ENCODE data around the gene ANKRD22.
A peak's percentile ranks its signal among the peaks of the same experiment; 100 is the strongest.

Gene ANKRD22

GRCh38 chr10:88831709-88832108 lies 19.9 kb downstream of the ANKRD22 start:
- no peak overlapping the region for H3K4me3 ChIP-seq (replicated peaks; ENCODE audit: low read depth, low read length)
- DNase-seq (ENCODE audit: extremely low read depth, low read depth), result no peak
- TF ChIP-seq CTCF (IDR thresholded peaks at IDR 0.05; ENCODE audit: low read depth, low read length, missing control alignments), result no peak

- no peak for DNase-seq (ENCODE audit: extremely low read depth, low read depth)
Observed at GRCh38 chr10:88830643-88831268, 20.9 kb downstream of the ANKRD22 start.

GRCh38 chr10:88828310-88828709 lies 23.3 kb downstream of the ANKRD22 start:
- no peak for TF ChIP-seq CTCF (IDR thresholded peaks at IDR 0.05; ENCODE audit: low read depth, low read length, missing control alignments)
- DNase-seq (ENCODE audit: extremely low read depth, low read depth), result no peak

More at GRCh38 chr10:88830643-88831268, 20.9 kb downstream of the ANKRD22 start:
- H3K4me3 ChIP-seq (replicated peaks; ENCODE audit: low read depth, low read length), result no peak overlapping the region
- no peak for TF ChIP-seq CTCF (IDR thresholded peaks at IDR 0.05; ENCODE audit: low read depth, low read length, missing control alignments)

GRCh38 chr10:88827671-88828070 lies 24.0 kb downstream of the ANKRD22 start:
- no peak for TF ChIP-seq CTCF (IDR thresholded peaks at IDR 0.05; ENCODE audit: low read depth, low read length, missing control alignments)
- no peak for DNase-seq (ENCODE audit: extremely low read depth, low read depth)
- H3K4me3 ChIP-seq (replicated peaks; ENCODE audit: low read depth, low read length), result no peak overlapping the region

More at GRCh38 chr10:88828310-88828709, 23.3 kb downstream of the ANKRD22 start:
- no peak overlapping the region for H3K4me3 ChIP-seq (replicated peaks; ENCODE audit: low read depth, low read length)

GRCh38 chr10:88826388-88826787 lies 25.3 kb downstream of the ANKRD22 start:
- no peak for DNase-seq (ENCODE audit: extremely low read depth, low read depth)
- TF ChIP-seq CTCF (IDR thresholded peaks at IDR 0.05; ENCODE audit: low read depth, low read length, missing control alignments), result no peak
- no peak overlapping the region for H3K4me3 ChIP-seq (replicated peaks; ENCODE audit: low read depth, low read length)

- peak; percentile 37 for DNase-seq (ENCODE audit: extremely low read depth, low read depth)
- no peak overlapping the region for H3K4me3 ChIP-seq (replicated peaks; ENCODE audit: low read depth, low read length)
- TF ChIP-seq CTCF (IDR thresholded peaks at IDR 0.05; ENCODE audit: low read depth, low read length, missing control alignments), result no peak
Observed at GRCh38 chr10:88820748-88821401, 30.8 kb downstream of the ANKRD22 start.
